Peyer's patch (tissue), 4 donors: ENCODE measurements around the gene ACSM2B.
"Not testable (repeated sequence)": the region's sequence is repeated elsewhere in the genome, so short reads cannot be mapped to it uniquely, and the experiment has no call there.

Experiments
- POLR2A ChIP-seq, 2 donors: fragments of 450-650 bp; IDR thresholded peaks; one replicate each; pipeline ENCODE4 v1.5.1; 2017; ENCODE audit warnings: antibody characterized with exemption in 2 of 2, mild to moderate bottlenecking in 2 of 2, moderate library complexity in 2 of 2
- TF ChIP-seq, protein P1 (sequence below), 6 experiments: fragments of 450-650 bp in 4 of 6; fragments of 200-600 bp in 2 of 6; sonication (generic) in 1 of 6; IDR thresholded peaks; one replicate each; pipeline ENCODE4 v1.5.1; 2017 to 2019; ENCODE audit warnings: antibody characterized with exemption in 6 of 6, mild to moderate bottlenecking in 3 of 6, moderate library complexity in 1 of 6

DNA sequence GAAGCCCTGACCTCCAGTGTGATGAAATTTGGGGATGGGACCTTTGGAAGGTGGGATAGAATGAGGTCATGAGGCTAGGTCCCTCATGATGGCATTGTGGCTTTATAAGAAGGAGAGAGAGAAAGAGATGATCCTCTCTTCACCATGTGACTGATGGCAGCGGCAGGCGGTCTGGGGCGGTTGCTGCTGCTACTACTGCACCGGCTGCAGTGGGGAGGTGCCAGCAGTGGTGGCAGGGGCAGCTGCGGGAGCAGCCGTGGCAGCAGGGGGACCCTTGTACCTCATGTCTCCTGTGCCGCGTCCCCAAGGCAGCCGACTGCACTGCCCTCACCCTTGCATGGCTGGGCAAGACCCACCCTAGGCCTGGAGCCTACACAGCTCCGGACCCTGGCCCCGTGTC lies 84.7 kb downstream of the ACSM2B start:
- TF ChIP-seq, protein P1, sequence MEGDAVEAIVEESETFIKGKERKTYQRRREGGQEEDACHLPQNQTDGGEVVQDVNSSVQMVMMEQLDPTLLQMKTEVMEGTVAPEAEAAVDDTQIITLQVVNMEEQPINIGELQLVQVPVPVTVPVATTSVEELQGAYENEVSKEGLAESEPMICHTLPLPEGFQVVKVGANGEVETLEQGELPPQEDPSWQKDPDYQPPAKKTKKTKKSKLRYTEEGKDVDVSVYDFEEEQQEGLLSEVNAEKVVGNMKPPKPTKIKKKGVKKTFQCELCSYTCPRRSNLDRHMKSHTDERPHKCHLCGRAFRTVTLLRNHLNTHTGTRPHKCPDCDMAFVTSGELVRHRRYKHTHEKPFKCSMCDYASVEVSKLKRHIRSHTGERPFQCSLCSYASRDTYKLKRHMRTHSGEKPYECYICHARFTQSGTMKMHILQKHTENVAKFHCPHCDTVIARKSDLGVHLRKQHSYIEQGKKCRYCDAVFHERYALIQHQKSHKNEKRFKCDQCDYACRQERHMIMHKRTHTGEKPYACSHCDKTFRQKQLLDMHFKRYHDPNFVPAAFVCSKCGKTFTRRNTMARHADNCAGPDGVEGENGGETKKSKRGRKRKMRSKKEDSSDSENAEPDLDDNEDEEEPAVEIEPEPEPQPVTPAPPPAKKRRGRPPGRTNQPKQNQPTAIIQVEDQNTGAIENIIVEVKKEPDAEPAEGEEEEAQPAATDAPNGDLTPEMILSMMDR (IDR thresholded peaks at IDR 0.05) = not testable (repeated sequence)
- not testable (repeated sequence) for TF ChIP-seq POLR2A (IDR thresholded peaks at IDR 0.05)
